GM12878 (cell line): ENCODE results near the gene OGFOD3. TPM values are rescaled to one million over a fixed set of nuclear protein-coding genes. Genes with fewer than 3 reads are reported as not detected.

ENCODE experiments used
- ATAC-seq: fragments of 200-7000 bp; cut with Tn5 transposase; 3 replicates; pipeline ENCODE4 v1.9.1; 2020; ENCODE audit warnings: mild to moderate bottlenecking, moderate library complexity
- BruUV-seq: library from RNA; stranded (reverse); fragments of 400-500 nt; replicated peaks from 2 replicates; lab custom pipeline; 2021; lab: Mats Ljungman, UMichigan
- CTCF ChIA-PET: fragments of 300-600 bp; sonication (Branson Sonifier 250); formaldehyde crosslinking; extraction: SDS; loops from one replicate; lab custom pipeline; 2021; ENCODE audit warnings: inconsistent platforms; lab: Yijun Ruan, JAX
- POLR2A ChIA-PET: fragments of 350-600 bp; formaldehyde crosslinking; extraction: SDS; loops from one replicate; lab custom pipeline; 2021; ENCODE audit warnings: inconsistent platforms; lab: Charles Lee
- RAD21 ChIA-PET: fragments of 300-600 bp; sonication (Branson Sonifier 250); formaldehyde crosslinking; loops from one replicate; lab custom pipeline; 2023; ENCODE audit warnings: antibody characterized with exemption; ENCODE audit not compliant: unreplicated experiment; lab: Charles Lee
- SMC1A ChIA-PET: fragments of 300-600 bp; sonication (Branson Sonifier 250); formaldehyde crosslinking; loops from one replicate; lab custom pipeline; 2023; ENCODE audit not compliant: unreplicated experiment, uncharacterized antibody; lab: Charles Lee
- DNase-seq: peaks from one replicate; pipeline ENCODE4 v3.0.0-alpha.2; 2011; ENCODE audit warnings: low read depth, low spot score
- FAIRE-seq: peaks from 3 replicates; lab custom pipeline; 2011; peaks lifted over from hg19 to GRCh38; lab: Jason Lieb, UNC
- H2AFZ ChIP-seq: 2 replicates; pipeline ENCODE4 v1.6.0; 2011; ENCODE audit warnings: low read depth, low read length, control low read depth; ENCODE audit not compliant: control insufficient read depth
- H3K27ac ChIP-seq: 2 replicates; pipeline ENCODE4 v1.5.1; 2011; ENCODE audit warnings: control low read depth; ENCODE audit not compliant: control insufficient read depth, insufficient read depth
- H3K27me3 ChIP-seq, 2 experiments: replicated peaks in 1 of 2; 2 replicates each; pipeline versions ENCODE4 v1.6.0 to v1.6.1; 2011; ENCODE audit warnings: low read length in 1 of 2; ENCODE audit not compliant: control insufficient read depth in 2 of 2, insufficient read depth in 2 of 2
- H3K36me3 ChIP-seq, 2 experiments: 2 replicates each; pipeline ENCODE4 v1.5.1; 2011; ENCODE audit warnings: low read length in 1 of 2; ENCODE audit not compliant: control insufficient read depth in 2 of 2, insufficient read depth in 2 of 2
- H3K4me1 ChIP-seq: 2 replicates; pipeline ENCODE4 v1.6.1; 2011; ENCODE audit warnings: mild to moderate bottlenecking, low read length, moderate library complexity, mixed read lengths; ENCODE audit not compliant: control insufficient read depth, insufficient read depth
- H3K4me2 ChIP-seq: 2 replicates; pipeline ENCODE4 v1.6.0; 2011; ENCODE audit warnings: control low read depth; ENCODE audit not compliant: control insufficient read depth, insufficient read depth
- H3K4me3 ChIP-seq: fragments of 200-600 bp; sonication (generic); 2 replicates; pipeline ENCODE4 v1.5.1; 2016
- H3K79me2 ChIP-seq: 2 replicates; pipeline ENCODE4 v1.6.0; 2011; ENCODE audit warnings: low read length; ENCODE audit not compliant: control insufficient read depth, insufficient read depth
- H3K9ac ChIP-seq: 2 replicates; pipeline ENCODE4 v1.8.0; 2011; ENCODE audit warnings: low read length, control low read depth, mixed read lengths; ENCODE audit not compliant: control insufficient read depth, insufficient read depth
- H3K9me3 ChIP-seq: replicated peaks from 3 replicates; pipeline ENCODE4 v1.5.1; 2011; ENCODE audit warnings: mild to moderate bottlenecking, low read length; ENCODE audit not compliant: control insufficient read depth, insufficient read depth
- H4K20me1 ChIP-seq: 2 replicates; pipeline ENCODE4 v1.6.0; 2011; ENCODE audit not compliant: control insufficient read depth, insufficient read depth
- ASH2L ChIP-seq: fragments of 300-600, 200-600 bp; sonication (generic); IDR thresholded peaks from 2 replicates; pipeline ENCODE4 v1.6.1; 2017; ENCODE audit warnings: low read depth, mild to moderate bottlenecking, borderline replicate concordance
- GATAD2B ChIP-seq: fragments of 450-650 bp; conservative IDR thresholded peaks from 2 replicates; pipeline ENCODE4 v1.6.1; 2017; ENCODE audit warnings: low read depth, mild to moderate bottlenecking, moderate library complexity
- MEF2B ChIP-seq: fragments of 450-650 bp; IDR thresholded peaks from 2 replicates; pipeline ENCODE4 v1.6.1; 2018; ENCODE audit warnings: mild to moderate bottlenecking, moderate library complexity; ENCODE audit not compliant: partially characterized antibody, poor library complexity, severe bottlenecking
- MYC ChIP-seq: IDR thresholded peaks from 2 replicates; pipeline ENCODE4 v1.6.1; 2011; ENCODE audit warnings: mild to moderate bottlenecking, low read length, moderate library complexity, inconsistent platforms; ENCODE audit not compliant: insufficient read depth, insufficient replicate concordance, insufficient read length, severe bottlenecking
- NFYB ChIP-seq: IDR thresholded peaks from 2 replicates; pipeline ENCODE4 v1.6.1; 2011; ENCODE audit warnings: low read depth, mild to moderate bottlenecking, low read length, improper control_type of control experiment, moderate library complexity; ENCODE audit not compliant: insufficient read depth
- POLR2A ChIP-seq: IDR thresholded peaks from 2 replicates; pipeline ENCODE4 v1.6.1; 2011; ENCODE audit warnings: low read depth, mild to moderate bottlenecking, low read length
- POLR2AphosphoS2 ChIP-seq: IDR thresholded peaks from 2 replicates; pipeline ENCODE4 v1.6.1; 2011; ENCODE audit warnings: low read depth, mild to moderate bottlenecking, low read length, improper control_type of control experiment, moderate library complexity
- RFX5 ChIP-seq: IDR thresholded peaks from 2 replicates; pipeline ENCODE4 v1.6.1; 2011; ENCODE audit warnings: low read depth, low read length, improper control_type of control experiment
- SMAD5 ChIP-seq: IDR thresholded peaks from 2 replicates; pipeline ENCODE4 v1.6.1; 2016; ENCODE audit warnings: antibody characterized with exemption, low read depth
- STAT3 ChIP-seq: IDR thresholded peaks from 2 replicates; pipeline ENCODE4 v1.6.1; 2011; ENCODE audit warnings: low read depth, low read length, improper control_type of control experiment
- TCF12 ChIP-seq: IDR thresholded peaks from 2 replicates; pipeline ENCODE4 v1.6.1; 2011; ENCODE audit warnings: low read depth, mild to moderate bottlenecking, low read length
- ZSCAN29 ChIP-seq: fragments of 450-650 bp; IDR thresholded peaks from 2 replicates; pipeline ENCODE4 v1.6.1; 2017; ENCODE audit warnings: mild to moderate bottlenecking, moderate library complexity
- WGBS: methylation state at CpG from one replicate; pipeline ENCODE4 v1.1.6; 2016; ENCODE audit warnings: low lambda C conversion rate; ENCODE audit not compliant: insufficient replicate concordance, insufficient coverage; ENCODE audit errors: missing lambda C conversion rate; 5-methylcytosine and 5-hydroxymethylcytosine counted together
- in situ Hi-C: fragments of 300-500 bp; cut with MboI; formaldehyde crosslinking; loops from 9 replicates; pipeline ENCODE4 v1.14.3; 2018; ENCODE audit warnings: mixed read lengths
- intact Hi-C: fragments of 100-400 bp; cut with micrococcal nuclease; formaldehyde crosslinking; loops from one replicate; pipeline ENCODE4 v1.14.2; 2022; ENCODE audit not compliant: unreplicated experiment
- polyA plus RNA-seq, 11 experiments: library from polyadenylated mRNA; depleted of rRNA in 4 of 11; unstranded in 6 of 11; stranded (reverse) in 5 of 11; fragments of >200 nt; fragmentation: Nextera tagmentation in 4 of 11; fragmentation: Illumina TruSeq in 1 of 11; extraction: Ambion mirVana in 4 of 11; extraction: Trizol in 1 of 11; gene quantifications; 1 replicate in 1 of 11; 2 replicates in 10 of 11; pipeline versions ENCODE4 v1.2.1 to v1.2.3, GENCODE V29; 2011 to 2016; ENCODE audit warnings: inconsistent platforms in 2 of 11, missing spikeins in 2 of 11, low read depth in 1 of 11
- total RNA-seq, 4 experiments: library from RNA; depleted of rRNA in 3 of 4; stranded (reverse); fragments of >200 nt in 3 of 4; fragmentation: Illumina TruSeq in 1 of 4; extraction: Trizol in 1 of 4; gene quantifications; 2 replicates each; pipeline versions ENCODE4 v1.2.1 to v1.2.3, GENCODE V29; 2013 to 2021
- TF ChIP-seq, protein P1 (sequence below): fragments of 450-650 bp; IDR thresholded peaks from 2 replicates; pipeline ENCODE4 v1.6.1; 2017; ENCODE audit warnings: mild to moderate bottlenecking, moderate library complexity
- TF ChIP-seq, protein P2 (sequence below): IDR thresholded peaks from 2 replicates; pipeline ENCODE4 v1.6.1; 2012; ENCODE audit warnings: low read depth, low read length, improper control_type of control experiment
- TF ChIP-seq, protein P3 (sequence below): IDR thresholded peaks from 2 replicates; pipeline ENCODE4 v1.6.1; 2012; ENCODE audit warnings: low read depth, low read length, improper control_type of control experiment
- TF ChIP-seq, protein P4 (sequence below): IDR thresholded peaks from 2 replicates; pipeline ENCODE4 v1.6.1; 2012; ENCODE audit warnings: mild to moderate bottlenecking, low read depth, low read length

OGFOD3 gene
- total and polyA plus RNA-seq, 10 of the 15 experiments (the other 5 are each of a cell fraction or from before 2014, with no cell fraction given) = 0.48 to 28.4 (median 18.3) TPM

DNA sequence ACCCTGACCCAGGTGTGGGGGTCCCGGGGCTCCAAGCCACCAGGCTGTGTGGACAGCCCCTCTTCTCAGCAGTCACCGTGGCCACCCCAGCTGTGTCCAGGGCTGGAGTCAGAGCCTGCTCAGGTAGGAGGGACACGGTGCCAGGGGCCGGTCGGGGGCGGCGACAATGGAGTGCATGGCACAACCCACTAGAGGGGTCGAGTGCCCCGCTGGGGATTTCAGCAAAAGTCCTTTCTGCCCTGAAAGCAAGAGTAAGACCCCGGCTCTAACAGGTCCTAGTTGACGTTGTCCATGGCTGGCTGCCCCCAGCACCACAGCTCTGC, 35.5 kb downstream of the OGFOD3 start:
- Histone ChIP-seq H3K27ac (no peak overlapping the region), H3K36me3 (no peaks in the 10 kb centered on the region), H3K79me2 (no peaks in the 10 kb centered on the region), H3K27me3 (no peaks in the 10 kb centered on the region), H3K9me3 (no peaks in the 10 kb centered on the region), H2AFZ (no peak overlapping the region), H3K4me1 (no peaks in the 10 kb centered on the region), H3K9ac (no peak overlapping the region), H4K20me1 (no peaks in the 10 kb centered on the region), H3K4me3 (no peak overlapping the region), H3K4me2 (no peak overlapping the region)
- ChIA-PET CTCF (no interaction called here), POLR2A (interaction anchor here (0.6 kb wide), 1 partner anchor 15 kb away, joined by 3 read pairs; no protein-coding TSS in a partner anchor), RAD21 (no interaction called here), SMC1A (no interaction called here)
- in situ Hi-C loops (no loop called here), intact Hi-C loops (no loop called here)
- DNase-seq = no peak
- WGBS = 58% methylated on average over 11 of the region's 11 CpGs
- BruUV-seq = no TSS peak
- no peak for ATAC-seq
- no peak for FAIRE-seq
- TF ChIP-seq NFYB (no peak), MEF2B (no peak), SMAD5 (no peak), ASH2L (no peak), TCF12 (no peak), MYC (no peak), ZSCAN29 (no peak), POLR2AphosphoS2 (no peak), STAT3 (no peak), POLR2A (no peak), GATAD2B (no peak), RFX5 (no peak)
- TF ChIP-seq, protein P1, sequence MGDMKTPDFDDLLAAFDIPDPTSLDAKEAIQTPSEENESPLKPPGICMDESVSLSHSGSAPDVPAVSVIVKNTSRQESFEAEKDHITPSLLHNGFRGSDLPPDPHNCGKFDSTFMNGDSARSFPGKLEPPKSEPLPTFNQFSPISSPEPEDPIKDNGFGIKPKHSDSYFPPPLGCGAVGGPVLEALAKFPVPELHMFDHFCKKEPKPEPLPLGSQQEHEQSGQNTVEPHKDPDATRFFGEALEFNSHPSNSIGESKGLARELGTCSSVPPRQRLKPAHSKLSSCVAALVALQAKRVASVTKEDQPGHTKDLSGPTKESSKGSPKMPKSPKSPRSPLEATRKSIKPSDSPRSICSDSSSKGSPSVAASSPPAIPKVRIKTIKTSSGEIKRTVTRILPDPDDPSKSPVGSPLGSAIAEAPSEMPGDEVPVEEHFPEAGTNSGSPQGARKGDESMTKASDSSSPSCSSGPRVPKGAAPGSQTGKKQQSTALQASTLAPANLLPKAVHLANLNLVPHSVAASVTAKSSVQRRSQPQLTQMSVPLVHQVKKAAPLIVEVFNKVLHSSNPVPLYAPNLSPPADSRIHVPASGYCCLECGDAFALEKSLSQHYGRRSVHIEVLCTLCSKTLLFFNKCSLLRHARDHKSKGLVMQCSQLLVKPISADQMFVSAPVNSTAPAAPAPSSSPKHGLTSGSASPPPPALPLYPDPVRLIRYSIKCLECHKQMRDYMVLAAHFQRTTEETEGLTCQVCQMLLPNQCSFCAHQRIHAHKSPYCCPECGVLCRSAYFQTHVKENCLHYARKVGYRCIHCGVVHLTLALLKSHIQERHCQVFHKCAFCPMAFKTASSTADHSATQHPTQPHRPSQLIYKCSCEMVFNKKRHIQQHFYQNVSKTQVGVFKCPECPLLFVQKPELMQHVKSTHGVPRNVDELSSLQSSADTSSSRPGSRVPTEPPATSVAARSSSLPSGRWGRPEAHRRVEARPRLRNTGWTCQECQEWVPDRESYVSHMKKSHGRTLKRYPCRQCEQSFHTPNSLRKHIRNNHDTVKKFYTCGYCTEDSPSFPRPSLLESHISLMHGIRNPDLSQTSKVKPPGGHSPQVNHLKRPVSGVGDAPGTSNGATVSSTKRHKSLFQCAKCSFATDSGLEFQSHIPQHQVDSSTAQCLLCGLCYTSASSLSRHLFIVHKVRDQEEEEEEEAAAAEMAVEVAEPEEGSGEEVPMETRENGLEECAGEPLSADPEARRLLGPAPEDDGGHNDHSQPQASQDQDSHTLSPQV = no peak
- TF ChIP-seq, protein P2, sequence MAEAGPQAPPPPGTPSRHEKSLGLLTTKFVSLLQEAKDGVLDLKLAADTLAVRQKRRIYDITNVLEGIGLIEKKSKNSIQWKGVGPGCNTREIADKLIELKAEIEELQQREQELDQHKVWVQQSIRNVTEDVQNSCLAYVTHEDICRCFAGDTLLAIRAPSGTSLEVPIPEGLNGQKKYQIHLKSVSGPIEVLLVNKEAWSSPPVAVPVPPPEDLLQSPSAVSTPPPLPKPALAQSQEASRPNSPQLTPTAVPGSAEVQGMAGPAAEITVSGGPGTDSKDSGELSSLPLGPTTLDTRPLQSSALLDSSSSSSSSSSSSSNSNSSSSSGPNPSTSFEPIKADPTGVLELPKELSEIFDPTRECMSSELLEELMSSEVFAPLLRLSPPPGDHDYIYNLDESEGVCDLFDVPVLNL = no peak
- TF ChIP-seq, protein P3, sequence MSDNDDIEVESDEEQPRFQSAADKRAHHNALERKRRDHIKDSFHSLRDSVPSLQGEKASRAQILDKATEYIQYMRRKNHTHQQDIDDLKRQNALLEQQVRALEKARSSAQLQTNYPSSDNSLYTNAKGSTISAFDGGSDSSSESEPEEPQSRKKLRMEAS = no peak
- TF ChIP-seq, protein P4, sequence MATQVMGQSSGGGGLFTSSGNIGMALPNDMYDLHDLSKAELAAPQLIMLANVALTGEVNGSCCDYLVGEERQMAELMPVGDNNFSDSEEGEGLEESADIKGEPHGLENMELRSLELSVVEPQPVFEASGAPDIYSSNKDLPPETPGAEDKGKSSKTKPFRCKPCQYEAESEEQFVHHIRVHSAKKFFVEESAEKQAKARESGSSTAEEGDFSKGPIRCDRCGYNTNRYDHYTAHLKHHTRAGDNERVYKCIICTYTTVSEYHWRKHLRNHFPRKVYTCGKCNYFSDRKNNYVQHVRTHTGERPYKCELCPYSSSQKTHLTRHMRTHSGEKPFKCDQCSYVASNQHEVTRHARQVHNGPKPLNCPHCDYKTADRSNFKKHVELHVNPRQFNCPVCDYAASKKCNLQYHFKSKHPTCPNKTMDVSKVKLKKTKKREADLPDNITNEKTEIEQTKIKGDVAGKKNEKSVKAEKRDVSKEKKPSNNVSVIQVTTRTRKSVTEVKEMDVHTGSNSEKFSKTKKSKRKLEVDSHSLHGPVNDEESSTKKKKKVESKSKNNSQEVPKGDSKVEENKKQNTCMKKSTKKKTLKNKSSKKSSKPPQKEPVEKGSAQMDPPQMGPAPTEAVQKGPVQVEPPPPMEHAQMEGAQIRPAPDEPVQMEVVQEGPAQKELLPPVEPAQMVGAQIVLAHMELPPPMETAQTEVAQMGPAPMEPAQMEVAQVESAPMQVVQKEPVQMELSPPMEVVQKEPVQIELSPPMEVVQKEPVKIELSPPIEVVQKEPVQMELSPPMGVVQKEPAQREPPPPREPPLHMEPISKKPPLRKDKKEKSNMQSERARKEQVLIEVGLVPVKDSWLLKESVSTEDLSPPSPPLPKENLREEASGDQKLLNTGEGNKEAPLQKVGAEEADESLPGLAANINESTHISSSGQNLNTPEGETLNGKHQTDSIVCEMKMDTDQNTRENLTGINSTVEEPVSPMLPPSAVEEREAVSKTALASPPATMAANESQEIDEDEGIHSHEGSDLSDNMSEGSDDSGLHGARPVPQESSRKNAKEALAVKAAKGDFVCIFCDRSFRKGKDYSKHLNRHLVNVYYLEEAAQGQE = no peak
